Measurements from ENCODE around the gene ACAD8.

Gene ACAD8

GRCh38 chr11:134292661-134293060 is 39.3 kb downstream of the ACAD8 start:
- H3K4me3 ChIP-seq (ENCODE audit: low read depth, low read length), result no peak overlapping the region
- TF ChIP-seq MYC (IDR thresholded peaks at IDR 0.05; ENCODE audit: low read depth, low read length) (no peak), POLR2A (IDR thresholded peaks at IDR 0.05; ENCODE audit: extremely low read depth, insufficient read length) (no peak), CTCF (IDR thresholded peaks at IDR 0.05; ENCODE audit: low read depth, low read length) (no peak)
- DNase-seq (ENCODE audit: low read depth), result no peak

GRCh38 chr11:134293119-134294113 is 40.0 kb downstream of the ACAD8 start:
- no peak for DNase-seq (ENCODE audit: low read depth)
- H3K4me3 ChIP-seq (ENCODE audit: low read depth, low read length), result no peak overlapping the region
- TF ChIP-seq, protein P1, sequence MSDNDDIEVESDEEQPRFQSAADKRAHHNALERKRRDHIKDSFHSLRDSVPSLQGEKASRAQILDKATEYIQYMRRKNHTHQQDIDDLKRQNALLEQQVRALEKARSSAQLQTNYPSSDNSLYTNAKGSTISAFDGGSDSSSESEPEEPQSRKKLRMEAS (IDR thresholded peaks at IDR 0.05; ENCODE audit: low read depth, low read length), result no peak
- TF ChIP-seq MYC (IDR thresholded peaks at IDR 0.05; ENCODE audit: low read depth, low read length), result no peak

- DNase-seq (ENCODE audit: low read depth), result no peak
- H3K4me3 ChIP-seq (ENCODE audit: low read depth, low read length), result no peak overlapping the region
- TF ChIP-seq MYC (IDR thresholded peaks at IDR 0.05; ENCODE audit: low read depth, low read length) (no peak), CTCF (IDR thresholded peaks at IDR 0.05; ENCODE audit: low read depth, low read length) (no peak), POLR2A (IDR thresholded peaks at IDR 0.05; ENCODE audit: extremely low read depth, insufficient read length) (no peak)
- TF ChIP-seq, protein P1 (IDR thresholded peaks at IDR 0.05; ENCODE audit: low read depth, low read length), result no peak
Observed at GRCh38 chr11:134294664-134295063, 41.3 kb downstream of the ACAD8 start.

- no peak overlapping the region for H3K4me3 ChIP-seq (ENCODE audit: low read depth, low read length)
- DNase-seq (ENCODE audit: low read depth), result no peak
- TF ChIP-seq MYC (IDR thresholded peaks at IDR 0.05; ENCODE audit: low read depth, low read length), result no peak
- no peak for TF ChIP-seq CTCF (IDR thresholded peaks at IDR 0.05; ENCODE audit: low read depth, low read length)
- no peak for TF ChIP-seq POLR2A (IDR thresholded peaks at IDR 0.05; ENCODE audit: extremely low read depth, insufficient read length)
- TF ChIP-seq, protein P1 (IDR thresholded peaks at IDR 0.05; ENCODE audit: low read depth, low read length), result no peak
Observed at GRCh38 chr11:134312223-134312622, 58.9 kb downstream of the ACAD8 start.

- DNase-seq (ENCODE audit: low read depth), result no peak
- no peak for TF ChIP-seq MYC (IDR thresholded peaks at IDR 0.05; ENCODE audit: low read depth, low read length)
- TF ChIP-seq POLR2A (IDR thresholded peaks at IDR 0.05; ENCODE audit: extremely low read depth, insufficient read length), result no peak
- TF ChIP-seq CTCF (IDR thresholded peaks at IDR 0.05; ENCODE audit: low read depth, low read length), result no peak
Observed at GRCh38 chr11:134312807-134313206, 59.4 kb downstream of the ACAD8 start.

GRCh38 chr11:134313379-134313778 is 60.0 kb downstream of the ACAD8 start:
- H3K4me3 ChIP-seq (ENCODE audit: low read depth, low read length), result no peak overlapping the region
- DNase-seq (ENCODE audit: low read depth), result no peak
- TF ChIP-seq POLR2A (IDR thresholded peaks at IDR 0.05; ENCODE audit: extremely low read depth, insufficient read length) (no peak), MYC (IDR thresholded peaks at IDR 0.05; ENCODE audit: low read depth, low read length) (no peak), CTCF (IDR thresholded peaks at IDR 0.05; ENCODE audit: low read depth, low read length) (no peak)

More at GRCh38 chr11:134312807-134313206, 59.4 kb downstream of the ACAD8 start:
- no peak overlapping the region for H3K4me3 ChIP-seq (ENCODE audit: low read depth, low read length)

Data from NB4 (cell line).